ENCODE measurements around the gene AATK.

The AATK gene

GRCh38 chr17:81192386-81193050, 26.5 kb upstream of the AATK start:
- no peak for TF ChIP-seq CTCF (IDR thresholded peaks at IDR 0.05; ENCODE audit: extremely low read depth, missing control alignments)
- DNase-seq (ENCODE audit: low spot score) = no peak

GRCh38 chr17:81191646-81192045, 25.6 kb upstream of the AATK start:
- no peak for TF ChIP-seq CTCF (IDR thresholded peaks at IDR 0.05; ENCODE audit: extremely low read depth, missing control alignments)
- DNase-seq (ENCODE audit: low spot score) = no peak

- no peak for TF ChIP-seq CTCF (IDR thresholded peaks at IDR 0.05; ENCODE audit: extremely low read depth, missing control alignments)
- DNase-seq (ENCODE audit: low spot score) = no peak
Measured at GRCh38 chr17:81191116-81191515, 25.1 kb upstream of the AATK start.

- DNase-seq (ENCODE audit: low spot score) = no peak
- no peak for TF ChIP-seq CTCF (IDR thresholded peaks at IDR 0.05; ENCODE audit: extremely low read depth, missing control alignments)
Measured at GRCh38 chr17:81190591-81190990, 24.6 kb upstream of the AATK start.

GRCh38 chr17:81189670-81190530, 23.9 kb upstream of the AATK start:
- no peak for TF ChIP-seq CTCF (IDR thresholded peaks at IDR 0.05; ENCODE audit: extremely low read depth, missing control alignments)
- DNase-seq (ENCODE audit: low spot score) = no peak

- TF ChIP-seq CTCF (IDR thresholded peaks at IDR 0.05; ENCODE audit: extremely low read depth, missing control alignments) = no peak
- DNase-seq (ENCODE audit: low spot score) = no peak
Measured at GRCh38 chr17:81189016-81189415, 23.0 kb upstream of the AATK start.

GRCh38 chr17:81188491-81188840, 22.4 kb upstream of the AATK start:
- no peak for DNase-seq (ENCODE audit: low spot score)
- no peak for TF ChIP-seq CTCF (IDR thresholded peaks at IDR 0.05; ENCODE audit: extremely low read depth, missing control alignments)

Measured in GM20000 (cell line).